CD14-positive monocyte (primary cell): ENCODE results near the gene ATP2C2. TPM values are rescaled to one million over a fixed set of nuclear protein-coding genes. Genes with fewer than 3 reads are reported as not detected.

Experiments
- DNase-seq, 3 donors: peaks; one replicate each; pipeline ENCODE4 v3.0.0-alpha.2; 2011 to 2022
- H2AFZ ChIP-seq: 2 replicates; pipeline ENCODE4 v1.6.0; 2012; ENCODE audit warnings: mild to moderate bottlenecking, low read depth, low read length, inconsistent platforms; ENCODE audit not compliant: insufficient read depth, poor library complexity, severe bottlenecking
- H3K27ac ChIP-seq, 2 donors: 1 replicate in 1 of 2; 2 replicates in 1 of 2; pipeline ENCODE4 v1.5.1; 2012 to 2013; ENCODE audit warnings: low read length in 2 of 2, control low read depth in 1 of 2, inconsistent platforms in 1 of 2, low read depth in 1 of 2, mild to moderate bottlenecking in 1 of 2
- H3K27me3 ChIP-seq, 2 donors: one replicate each; pipeline versions ENCODE4 v1.6.0 to v1.6.1; 2011 to 2013; ENCODE audit warnings: low read length in 2 of 2; ENCODE audit not compliant: control insufficient read depth in 2 of 2, insufficient read depth in 2 of 2
- H3K36me3 ChIP-seq, 2 donors: replicated peaks in 1 of 2; 1 replicate in 1 of 2; 2 replicates in 1 of 2; pipeline versions ENCODE4 v1.5.1 to v1.6.1; 2012 to 2013; ENCODE audit warnings: low read length in 2 of 2, control low read depth in 1 of 2, inconsistent platforms in 1 of 2, mild to moderate bottlenecking in 1 of 2; ENCODE audit not compliant: insufficient read depth in 2 of 2, control insufficient read depth in 1 of 2
- H3K4me1 ChIP-seq, 2 donors: 1 replicate in 1 of 2; 2 replicates in 1 of 2; pipeline versions ENCODE4 v1.5.1 to v1.6.1; 2012 to 2013; ENCODE audit warnings: low read length in 2 of 2, control low read depth in 1 of 2, inconsistent platforms in 1 of 2, mild to moderate bottlenecking in 1 of 2, moderate library complexity in 1 of 2; ENCODE audit not compliant: insufficient read depth in 2 of 2, control insufficient read depth in 1 of 2
- H3K4me2 ChIP-seq: replicated peaks from 2 replicates; pipeline ENCODE3; 2012; ENCODE audit warnings: low read length, moderate library complexity, mild to moderate bottlenecking; ENCODE audit not compliant: poor library complexity, severe bottlenecking; ENCODE audit errors: extremely low read depth
- H3K4me3 ChIP-seq, 3 experiments: fragments of 200-600 bp in 1 of 3; sonication (generic) in 1 of 3; replicated peaks in 1 of 3; 1 replicate in 2 of 3; 2 replicates in 1 of 3; pipeline ENCODE4 v1.5.1; 2011 to 2013; ENCODE audit warnings: low read length in 3 of 3, mild to moderate bottlenecking in 3 of 3, control low read depth in 2 of 3, low read depth in 2 of 3, inconsistent platforms in 1 of 3, moderate library complexity in 1 of 3
- H3K79me2 ChIP-seq: 2 replicates; pipeline ENCODE4 v1.6.0; 2012; ENCODE audit warnings: mild to moderate bottlenecking, control low read depth, inconsistent platforms, low read length, moderate library complexity; ENCODE audit not compliant: insufficient read depth
- H3K9ac ChIP-seq: 2 replicates; pipeline ENCODE4 v1.6.0; 2017; ENCODE audit warnings: low read length, mild to moderate bottlenecking; ENCODE audit not compliant: insufficient read depth, poor library complexity, severe bottlenecking
- H3K9me3 ChIP-seq, 2 donors: replicated peaks in 1 of 2; 1 replicate in 1 of 2; 2 replicates in 1 of 2; pipeline versions ENCODE4 v1.5.1 to v1.6.1; 2012 to 2013; ENCODE audit warnings: low read length in 2 of 2, control low read depth in 1 of 2; ENCODE audit not compliant: control insufficient read depth in 1 of 2, insufficient read depth in 1 of 2
- H4K20me1 ChIP-seq: 2 replicates; pipeline ENCODE4 v1.6.0; 2012; ENCODE audit warnings: mild to moderate bottlenecking, low read length, control low read depth, moderate library complexity; ENCODE audit not compliant: insufficient read depth
- H3K27ac Mint-ChIP-seq, 7 donors: one replicate each; pipeline ENCODE4 v1.8.0; 2020; ENCODE audit warnings: mild to moderate bottlenecking in 7 of 7, mixed read lengths in 7 of 7, moderate library complexity in 6 of 7, inconsistent platforms in 2 of 7
- H3K27me3 Mint-ChIP-seq, 3 donors: one replicate each; pipeline ENCODE4 v1.8.0; 2021 to 2022; ENCODE audit warnings: low read depth in 3 of 3, mild to moderate bottlenecking in 3 of 3, mixed read lengths in 3 of 3, moderate library complexity in 3 of 3, inconsistent platforms in 1 of 3
- H3K36me3 Mint-ChIP-seq, 2 donors: one replicate each; pipeline ENCODE4 v1.8.0; 2020; ENCODE audit warnings: mixed read lengths in 2 of 2, inconsistent platforms in 1 of 2, mild to moderate bottlenecking in 1 of 2
- H3K4me1 Mint-ChIP-seq: one replicate; pipeline ENCODE4 v1.8.0; 2020; ENCODE audit warnings: mild to moderate bottlenecking, mixed read lengths
- H3K4me3 Mint-ChIP-seq, 2 donors: one replicate each; pipeline ENCODE4 v1.8.0; 2020; ENCODE audit warnings: mild to moderate bottlenecking in 2 of 2, mixed read lengths in 2 of 2, moderate library complexity in 1 of 2
- H3K9me3 Mint-ChIP-seq, 7 donors: one replicate each; pipeline ENCODE4 v1.8.0; 2020 to 2022; ENCODE audit warnings: mixed read lengths in 7 of 7, mild to moderate bottlenecking in 6 of 7, moderate library complexity in 6 of 7, inconsistent platforms in 2 of 7
- CTCF ChIP-seq: fragments of 200-600 bp; IDR thresholded peaks from one replicate; pipeline ENCODE4 v1.8.0; 2022; ENCODE audit warnings: antibody characterized with exemption, mild to moderate bottlenecking
- WGBS: methylation state at CpG from one replicate; pipeline ENCODE4 v1.1.5; 2013; ENCODE audit warnings: missing lambda C conversion rate; ENCODE audit not compliant: insufficient coverage; 5-methylcytosine and 5-hydroxymethylcytosine counted together
- intact Hi-C, 2 donors: fragments of 100-400 bp; cut with micrococcal nuclease; formaldehyde crosslinking; loops; one replicate each; pipeline versions ENCODE4 v1.15.0 to v1.15.1; 2023
- polyA plus RNA-seq, 3 donors: library from polyadenylated mRNA; depleted of rRNA in 1 of 3; unstranded in 2 of 3; stranded (reverse) in 1 of 3; fragments of 300-500 nt in 2 of 3; fragments of >200 nt in 1 of 3; fragmentation: Illumina TruSeq in 2 of 3; gene quantifications; 1 replicate in 2 of 3; 2 replicates in 1 of 3; pipeline ENCODE4 v1.2.3, GENCODE V29; 2012 to 2021

ATP2C2 gene
- polyA plus RNA-seq, 3 donors = 0.05 TPM; not detected in 2

DNA sequence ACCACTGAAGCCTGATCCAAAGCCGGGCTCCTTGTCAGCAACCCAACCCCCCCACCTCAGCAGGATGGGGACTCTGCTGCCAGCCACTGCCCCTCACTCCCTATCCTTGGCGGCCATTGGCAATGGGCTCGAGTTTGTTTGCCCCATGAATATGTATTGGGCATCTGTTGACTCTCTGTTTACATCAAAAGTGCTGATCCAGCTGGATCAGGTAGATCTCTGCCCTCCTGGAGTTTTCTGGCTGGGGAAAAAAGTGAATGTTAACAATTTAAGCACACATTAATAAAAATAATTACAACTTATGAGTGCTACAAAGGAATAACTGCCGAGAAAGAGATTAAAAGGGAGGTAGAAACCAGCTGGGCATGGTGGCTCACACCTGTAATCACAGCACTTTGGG lies 62.5 kb downstream of the ATP2C2 start:
- H3K4me1 ChIP-seq = no peaks in the 10 kb centered on the region
- H3K9ac ChIP-seq = no peak overlapping the region
- WGBS = no CpG with 5 or more reads among the region's 4 CpGs
- Mint-ChIP-seq H3K9me3 (peaks cover 0 to 4% (median 0%) of the 10 kb centered on the region in 7 donors), H3K27ac (no peak overlapping the region), H3K27me3 (peaks cover 9 to 22% (median 9%) of the 10 kb centered on the region in 3 donors), H3K36me3 (no peaks in the 10 kb centered on the region), H3K4me1 (peaks cover 2% of the 10 kb centered on the region), H3K4me3 (no peak overlapping the region)
- no peak overlapping the region for H2AFZ ChIP-seq
- no peak for DNase-seq
- TF ChIP-seq CTCF = no peak
- H3K27me3 ChIP-seq = peaks cover 0 to 3% of the 10 kb centered on the region in 2 donors
- no peaks in the 10 kb centered on the region for H3K79me2 ChIP-seq
- intact Hi-C loops = no loop called here
- no peak overlapping the region for H3K27ac ChIP-seq
- no peaks in the 10 kb centered on the region for H3K36me3 ChIP-seq
- H3K9me3 ChIP-seq = no peaks in the 10 kb centered on the region
- no peak overlapping the region for H3K4me2 ChIP-seq
- H3K4me3 ChIP-seq = no peak overlapping the region
- no peaks in the 10 kb centered on the region for H4K20me1 ChIP-seq

- Histone ChIP-seq H3K27me3 (peaks cover 0 to 3% of the 10 kb centered on the region in 2 donors), H3K4me1 (no peaks in the 10 kb centered on the region), H3K4me3 (no peak overlapping the region), H4K20me1 (no peaks in the 10 kb centered on the region), H3K9ac (no peak overlapping the region), H3K27ac (no peak overlapping the region), H3K79me2 (no peaks in the 10 kb centered on the region), H2AFZ (no peak overlapping the region), H3K36me3 (no peaks in the 10 kb centered on the region), H3K4me2 (no peak overlapping the region), H3K9me3 (no peaks in the 10 kb centered on the region)
- Mint-ChIP-seq H3K4me1 (no peaks in the 10 kb centered on the region), H3K36me3 (no peaks in the 10 kb centered on the region), H3K27ac (no peak overlapping the region), H3K27me3 (peaks cover 9 to 21% (median 10%) of the 10 kb centered on the region in 3 donors), H3K9me3 (peaks cover 0 to 4% (median 0%) of the 10 kb centered on the region in 7 donors), H3K4me3 (no peak overlapping the region)
- no peak for DNase-seq
- intact Hi-C loops = no loop called here
- TF ChIP-seq CTCF = no peak
- 100% methylated on average over 2 of the region's 5 CpGs for WGBS
Observed at GRCh38 chr16:84434800-84435199, 66.5 kb downstream of the ATP2C2 start.
